Breast epithelium (tissue), 3 donors: ENCODE results near the gene MYO3B.

Experiments
- CTCF ChIP-seq, 3 donors: fragments of 450-650 bp; IDR thresholded peaks; one replicate each; pipeline ENCODE4 v1.5.1; 2016 to 2017; ENCODE audit warnings: antibody characterized with exemption in 3 of 3, mild to moderate bottlenecking in 3 of 3, moderate library complexity in 3 of 3
- POLR2A ChIP-seq: fragments of 450-650 bp; IDR thresholded peaks from one replicate; pipeline ENCODE4 v1.6.1; 2016; ENCODE audit warnings: antibody characterized with exemption, mild to moderate bottlenecking, moderate library complexity

- no peak for TF ChIP-seq CTCF (IDR thresholded peaks at IDR 0.05)
- TF ChIP-seq POLR2A, result no peak
These were observed 405.0 kb downstream of the MYO3B start for GRCh38 chr2:170582751-170583463.
